OCI-LY1 (cell line): ENCODE results near the gene PAK4.

Experiments used
- EZH2 ChIP-seq: fragments of 200-600 bp; sonication (generic), shearing (Covaris generic); IDR thresholded peaks from 2 replicates; pipeline ENCODE4 v1.8.0; 2017; ENCODE audit warnings: borderline replicate concordance, mixed run types, mild to moderate bottlenecking, antibody characterized with exemption, low read length, moderate library complexity, mixed read lengths
- TF ChIP-seq, protein P1 (sequence below): fragments of 200-600 bp; sonication (generic), shearing (Covaris generic); IDR thresholded peaks from 2 replicates; pipeline ENCODE4 v1.5.1; 2017; ENCODE audit warnings: mild to moderate bottlenecking, antibody characterized with exemption, low read length, moderate library complexity, mixed read lengths

GRCh38 chr19:39122934-39123731 lies 2.5 kb upstream of the PAK4 start:
- TF ChIP-seq, protein P1, sequence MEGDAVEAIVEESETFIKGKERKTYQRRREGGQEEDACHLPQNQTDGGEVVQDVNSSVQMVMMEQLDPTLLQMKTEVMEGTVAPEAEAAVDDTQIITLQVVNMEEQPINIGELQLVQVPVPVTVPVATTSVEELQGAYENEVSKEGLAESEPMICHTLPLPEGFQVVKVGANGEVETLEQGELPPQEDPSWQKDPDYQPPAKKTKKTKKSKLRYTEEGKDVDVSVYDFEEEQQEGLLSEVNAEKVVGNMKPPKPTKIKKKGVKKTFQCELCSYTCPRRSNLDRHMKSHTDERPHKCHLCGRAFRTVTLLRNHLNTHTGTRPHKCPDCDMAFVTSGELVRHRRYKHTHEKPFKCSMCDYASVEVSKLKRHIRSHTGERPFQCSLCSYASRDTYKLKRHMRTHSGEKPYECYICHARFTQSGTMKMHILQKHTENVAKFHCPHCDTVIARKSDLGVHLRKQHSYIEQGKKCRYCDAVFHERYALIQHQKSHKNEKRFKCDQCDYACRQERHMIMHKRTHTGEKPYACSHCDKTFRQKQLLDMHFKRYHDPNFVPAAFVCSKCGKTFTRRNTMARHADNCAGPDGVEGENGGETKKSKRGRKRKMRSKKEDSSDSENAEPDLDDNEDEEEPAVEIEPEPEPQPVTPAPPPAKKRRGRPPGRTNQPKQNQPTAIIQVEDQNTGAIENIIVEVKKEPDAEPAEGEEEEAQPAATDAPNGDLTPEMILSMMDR = no peak
- no peak for TF ChIP-seq EZH2
